WTC11 (cell line): ENCODE measurements around the gene WDR75. TPM values are rescaled to one million over a fixed set of nuclear protein-coding genes. Genes with fewer than 3 reads are reported as not detected.

Experiments
- ATAC-seq: fragments of 200-7000 bp; cut with Tn5 transposase; 2 replicates; pipeline ENCODE4 v1.10.0; 2021; ENCODE audit warnings: mild to moderate bottlenecking, moderate library complexity
- CTCF ChIA-PET: fragments of 300-600 bp; sonication (Branson Sonifier 250); formaldehyde crosslinking; loops from one replicate; lab custom pipeline; 2021; ENCODE audit warnings: antibody characterized with exemption; lab: Charles Lee
- POLR2A ChIA-PET: fragments of 350-600 bp; sonication (Branson Sonifier 250); formaldehyde crosslinking; loops from one replicate; lab custom pipeline; 2021; ENCODE audit warnings: antibody characterized with exemption; lab: Charles Lee
- DNase-seq: peaks from one replicate; pipeline ENCODE4 v3.0.0; 2021; ENCODE audit warnings: low spot score
- H3K27ac Mint-ChIP-seq: 2 replicates; pipeline ENCODE4 v1.8.0; 2021; ENCODE audit warnings: mixed read lengths
- H3K27me3 Mint-ChIP-seq: 2 replicates; pipeline ENCODE4 v1.8.0; 2021; ENCODE audit warnings: low read depth, mild to moderate bottlenecking, moderate library complexity, mixed read lengths
- H3K36me3 Mint-ChIP-seq: 2 replicates; pipeline ENCODE4 v1.8.0; 2021; ENCODE audit warnings: mixed read lengths
- H3K4me1 Mint-ChIP-seq: 2 replicates; pipeline ENCODE4 v1.8.0; 2022; ENCODE audit warnings: mixed read lengths
- H3K4me3 Mint-ChIP-seq: 2 replicates; pipeline ENCODE4 v1.8.0; 2021; ENCODE audit warnings: mild to moderate bottlenecking, moderate library complexity, mixed read lengths
- H3K9me3 Mint-ChIP-seq: 2 replicates; pipeline ENCODE4 v1.8.0; 2021; ENCODE audit warnings: mixed read lengths
- ARID4B ChIP-seq: sonication (generic); formaldehyde crosslinking; IDR thresholded peaks from 2 replicates; pipeline ENCODE4 v1.8.0; 2023; ENCODE audit warnings: missing genetic modification reagents, mild to moderate bottlenecking, borderline replicate concordance
- ATF2 ChIP-seq: sonication (generic); formaldehyde crosslinking; IDR thresholded peaks from 2 replicates; pipeline ENCODE4 v1.8.1; 2022; ENCODE audit warnings: low read depth, missing genetic modification reagents, borderline replicate concordance
- JUN ChIP-seq: sonication (generic); formaldehyde crosslinking; IDR thresholded peaks from 2 replicates; pipeline ENCODE4 v1.8.0; 2023; ENCODE audit warnings: mild to moderate bottlenecking, missing genetic modification reagents
- MYBL2 ChIP-seq: sonication (generic); formaldehyde crosslinking; IDR thresholded peaks from 2 replicates; pipeline ENCODE4 v1.8.1; 2023; ENCODE audit warnings: mild to moderate bottlenecking, moderate library complexity, missing genetic modification reagents
- USF2 ChIP-seq: sonication (generic); formaldehyde crosslinking; IDR thresholded peaks from 2 replicates; pipeline ENCODE4 v1.8.1; 2023; ENCODE audit warnings: mild to moderate bottlenecking, missing genetic modification reagents, moderate library complexity
- ZMAT4 ChIP-seq: fragments of 250-450 bp; sonication (Bioruptor Pico); IDR thresholded peaks from 2 replicates; pipeline ENCODE4 v1.9.0; 2021; ENCODE audit warnings: mild to moderate bottlenecking
- ZNF281 ChIP-seq: sonication (generic); formaldehyde crosslinking; IDR thresholded peaks from 2 replicates; pipeline ENCODE4 v1.8.0; 2023; ENCODE audit warnings: mild to moderate bottlenecking, missing genetic modification reagents
- ZNF317 ChIP-seq: sonication (generic); formaldehyde crosslinking; IDR thresholded peaks from 2 replicates; pipeline ENCODE4 v1.8.1; 2023; ENCODE audit warnings: low read depth, mild to moderate bottlenecking, moderate library complexity, missing genetic modification reagents, borderline replicate concordance
- ZNF512 ChIP-seq: sonication (generic); formaldehyde crosslinking; IDR thresholded peaks from 2 replicates; pipeline ENCODE4 v1.8.1; 2022; ENCODE audit warnings: missing genetic modification reagents, borderline replicate concordance
- ZNF532 ChIP-seq: fragments of 250-450 bp; sonication (Bioruptor Pico); IDR thresholded peaks from 2 replicates; pipeline ENCODE4 v1.9.0; 2021; ENCODE audit warnings: mild to moderate bottlenecking, borderline replicate concordance
- total RNA-seq: library from RNA; stranded (reverse); gene quantifications from 3 replicates; pipeline ENCODE4 v1.2.3, GENCODE V29; 2021
- TF ChIP-seq, protein P1 (sequence below): sonication (generic); formaldehyde crosslinking; IDR thresholded peaks from 2 replicates; pipeline ENCODE4 v1.8.0; 2022; ENCODE audit warnings: mild to moderate bottlenecking, missing genetic modification reagents
- TF ChIP-seq, protein P2 (sequence below): sonication (generic); formaldehyde crosslinking; IDR thresholded peaks from 2 replicates; pipeline ENCODE4 v1.8.1; 2023; ENCODE audit warnings: mild to moderate bottlenecking, missing genetic modification reagents

Gene WDR75
- total RNA-seq, 1 experiment from 2014 or later = 68.3 TPM

GRCh38 chr2:189446780-189447179 is 5.5 kb downstream of the WDR75 start:
- no peak for TF ChIP-seq ZMAT4 (CRISPR knock-in tag)
- TF ChIP-seq, protein P1, sequence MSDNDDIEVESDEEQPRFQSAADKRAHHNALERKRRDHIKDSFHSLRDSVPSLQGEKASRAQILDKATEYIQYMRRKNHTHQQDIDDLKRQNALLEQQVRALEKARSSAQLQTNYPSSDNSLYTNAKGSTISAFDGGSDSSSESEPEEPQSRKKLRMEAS (CRISPR knock-in tag) = no peak
- TF ChIP-seq ARID4B (CRISPR knock-in tag) = no peak
- TF ChIP-seq ZNF512 = no peak
- no peak for TF ChIP-seq JUN
- no peak for TF ChIP-seq USF2
- TF ChIP-seq ZNF317 (CRISPR knock-in tag) = no peak
- no peak for TF ChIP-seq ZNF532 (CRISPR knock-in tag)
- TF ChIP-seq MYBL2 (CRISPR knock-in tag) = no peak
- no peak for TF ChIP-seq ZNF281 (CRISPR knock-in tag)
- TF ChIP-seq, protein P2, sequence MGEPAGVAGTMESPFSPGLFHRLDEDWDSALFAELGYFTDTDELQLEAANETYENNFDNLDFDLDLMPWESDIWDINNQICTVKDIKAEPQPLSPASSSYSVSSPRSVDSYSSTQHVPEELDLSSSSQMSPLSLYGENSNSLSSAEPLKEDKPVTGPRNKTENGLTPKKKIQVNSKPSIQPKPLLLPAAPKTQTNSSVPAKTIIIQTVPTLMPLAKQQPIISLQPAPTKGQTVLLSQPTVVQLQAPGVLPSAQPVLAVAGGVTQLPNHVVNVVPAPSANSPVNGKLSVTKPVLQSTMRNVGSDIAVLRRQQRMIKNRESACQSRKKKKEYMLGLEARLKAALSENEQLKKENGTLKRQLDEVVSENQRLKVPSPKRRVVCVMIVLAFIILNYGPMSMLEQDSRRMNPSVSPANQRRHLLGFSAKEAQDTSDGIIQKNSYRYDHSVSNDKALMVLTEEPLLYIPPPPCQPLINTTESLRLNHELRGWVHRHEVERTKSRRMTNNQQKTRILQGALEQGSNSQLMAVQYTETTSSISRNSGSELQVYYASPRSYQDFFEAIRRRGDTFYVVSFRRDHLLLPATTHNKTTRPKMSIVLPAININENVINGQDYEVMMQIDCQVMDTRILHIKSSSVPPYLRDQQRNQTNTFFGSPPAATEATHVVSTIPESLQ (CRISPR knock-in tag) = no peak
- TF ChIP-seq ATF2 = no peak
- ChIA-PET POLR2A (interaction anchor here (0.5 kb wide), 1 partner anchor 1069 kb away, joined by 5 read pairs; no protein-coding TSS in a partner anchor), CTCF (no interaction called here)
- Mint-ChIP-seq H3K27me3 (no peaks in the 10 kb centered on the region), H3K4me1 (peaks cover 3% of the 10 kb centered on the region; the same call in 1 of the 2 replicates), H3K27ac (no peak overlapping the region), H3K36me3 (peaks cover 39% of the 10 kb centered on the region), H3K4me3 (no peak overlapping the region), H3K9me3 (no peaks in the 10 kb centered on the region)
- ATAC-seq (no peak), DNase-seq (no peak)
